A673 (cell line): ENCODE measurements around the gene SLC1A7. TPM values are rescaled to one million over a fixed set of nuclear protein-coding genes. Genes with fewer than 3 reads are reported as not detected.
A peak's percentile ranks its signal among the peaks of the same experiment; 100 is the strongest.

ENCODE experiments used
- BruUV-seq: library from RNA; stranded (reverse); fragments of 400-500 nt; replicated peaks from 2 replicates; lab custom pipeline; 2021; lab: Mats Ljungman, UMichigan
- CTCF ChIA-PET: fragments of 300-600 bp; sonication (Branson Sonifier 250); formaldehyde crosslinking; loops from one replicate; lab custom pipeline; 2022; ENCODE audit warnings: antibody characterized with exemption; lab: Charles Lee
- POLR2A ChIA-PET: fragments of 300-600 bp; sonication (Branson Sonifier 250); formaldehyde crosslinking; loops from one replicate; lab custom pipeline; 2022; ENCODE audit warnings: antibody characterized with exemption; ENCODE audit not compliant: low non-redundant PET; lab: Charles Lee
- DNase-seq: peaks from one replicate; pipeline ENCODE4 v3.0.0-alpha.2; 2015; ENCODE audit warnings: low spot score
- H3K27ac ChIP-seq: fragments of 200-600 bp; sonication (generic); 2 replicates; pipeline ENCODE4 v1.5.1; 2016; ENCODE audit warnings: mixed run types, low read depth, mild to moderate bottlenecking, mixed read lengths, antibody characterized with exemption, low read length; ENCODE audit not compliant: poor library complexity, severe bottlenecking
- H3K27me3 ChIP-seq: fragments of 200-600 bp; sonication (generic); replicated peaks from 2 replicates; pipeline ENCODE4 v1.6.1; 2017; ENCODE audit warnings: mixed run types, low read depth, mild to moderate bottlenecking, mixed read lengths, antibody characterized with exemption, low read length; ENCODE audit not compliant: insufficient read depth, poor library complexity
- H3K36me3 ChIP-seq: fragments of 200-600 bp; sonication (generic); 2 replicates; pipeline ENCODE4 v1.6.1; 2016; ENCODE audit warnings: mixed run types, mild to moderate bottlenecking, mixed read lengths, antibody characterized with exemption, low read length; ENCODE audit not compliant: insufficient read depth, poor library complexity, severe bottlenecking
- H3K4me1 ChIP-seq: fragments of 200-600 bp; sonication (generic); 2 replicates; pipeline ENCODE4 v1.6.1; 2017; ENCODE audit warnings: mixed run types, mild to moderate bottlenecking, mixed read lengths, antibody characterized with exemption, low read length; ENCODE audit not compliant: insufficient read depth, poor library complexity, severe bottlenecking
- H3K4me3 ChIP-seq: fragments of 200-600 bp; sonication (generic); 2 replicates; pipeline ENCODE4 v1.5.1; 2016; ENCODE audit warnings: low read depth, mixed run types, mild to moderate bottlenecking, mixed read lengths, low read length; ENCODE audit not compliant: poor library complexity, severe bottlenecking
- H3K9me3 ChIP-seq: fragments of 200-600 bp; sonication (generic); 2 replicates; pipeline ENCODE4 v1.6.1; 2016; ENCODE audit warnings: mixed run types, low read depth, mild to moderate bottlenecking, mixed read lengths, antibody characterized with exemption, low read length; ENCODE audit not compliant: poor library complexity, severe bottlenecking
- EZH2 ChIP-seq: fragments of 200-600 bp; sonication (generic); IDR thresholded peaks from 2 replicates; pipeline ENCODE4 v1.6.1; 2017; ENCODE audit warnings: borderline replicate concordance, low read depth, mild to moderate bottlenecking, mixed read lengths, antibody characterized with exemption, low read length; ENCODE audit not compliant: poor library complexity, severe bottlenecking
- intact Hi-C: fragments of 100-400 bp; cut with micrococcal nuclease; formaldehyde crosslinking; loops from one replicate; pipeline ENCODE4 v1.10.0; 2022; ENCODE audit not compliant: unreplicated experiment
- total RNA-seq: library from RNA; stranded (reverse); gene quantifications from 2 replicates; pipeline ENCODE4 v1.2.3, GENCODE V29; 2021
- TF ChIP-seq, protein P1 (sequence below): fragments of 300-800, 200-600 bp; sonication (generic); conservative IDR thresholded peaks from 2 replicates; pipeline ENCODE4 v1.5.1; 2017; ENCODE audit warnings: low read depth, mild to moderate bottlenecking, antibody characterized with exemption, low read length, moderate library complexity, mixed read lengths

The SLC1A7 gene
- total RNA-seq, 1 experiment from 2014 or later: not detected

DNA sequence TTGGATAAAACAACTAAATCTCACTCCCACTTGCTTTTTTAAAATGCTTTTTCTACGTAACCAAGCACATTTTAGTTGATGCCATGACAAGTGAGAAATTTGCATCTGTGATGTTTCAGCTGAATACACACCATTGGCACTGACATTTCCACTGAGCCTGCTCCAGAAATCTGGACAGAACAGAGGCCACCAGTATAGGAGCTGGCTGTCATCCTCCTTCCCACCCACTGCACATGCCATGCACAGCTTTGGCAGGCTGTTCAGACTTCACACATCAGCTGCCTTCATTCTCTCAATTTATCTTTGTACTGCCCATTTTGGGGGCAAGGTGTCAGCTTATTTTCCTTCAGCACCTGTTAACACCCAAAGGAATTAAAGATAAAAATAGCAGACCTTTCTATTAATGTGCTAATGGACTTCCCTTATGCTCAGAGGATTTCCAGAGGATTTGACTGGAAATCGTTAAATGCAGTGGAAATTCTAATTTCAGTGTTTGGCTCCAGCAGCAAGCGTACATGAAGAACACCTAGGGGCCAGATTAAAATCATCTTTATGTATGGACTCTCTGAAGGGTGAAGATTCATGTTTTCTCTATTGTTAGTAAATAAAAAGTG lies 93.4 kb downstream of the SLC1A7 start:
- Histone ChIP-seq H3K27ac (no peak overlapping the region), H3K9me3 (no peaks in the 10 kb centered on the region), H3K27me3 (no peaks in the 10 kb centered on the region), H3K4me3 (no peak overlapping the region), H3K4me1 (peaks cover 54% of the 10 kb centered on the region), H3K36me3 (no peaks in the 10 kb centered on the region)
- ChIA-PET CTCF (no interaction called here), POLR2A (no interaction called here)
- intact Hi-C loops: no loop called here
- no TSS peak for BruUV-seq
- no peak for DNase-seq
- TF ChIP-seq, protein P1, sequence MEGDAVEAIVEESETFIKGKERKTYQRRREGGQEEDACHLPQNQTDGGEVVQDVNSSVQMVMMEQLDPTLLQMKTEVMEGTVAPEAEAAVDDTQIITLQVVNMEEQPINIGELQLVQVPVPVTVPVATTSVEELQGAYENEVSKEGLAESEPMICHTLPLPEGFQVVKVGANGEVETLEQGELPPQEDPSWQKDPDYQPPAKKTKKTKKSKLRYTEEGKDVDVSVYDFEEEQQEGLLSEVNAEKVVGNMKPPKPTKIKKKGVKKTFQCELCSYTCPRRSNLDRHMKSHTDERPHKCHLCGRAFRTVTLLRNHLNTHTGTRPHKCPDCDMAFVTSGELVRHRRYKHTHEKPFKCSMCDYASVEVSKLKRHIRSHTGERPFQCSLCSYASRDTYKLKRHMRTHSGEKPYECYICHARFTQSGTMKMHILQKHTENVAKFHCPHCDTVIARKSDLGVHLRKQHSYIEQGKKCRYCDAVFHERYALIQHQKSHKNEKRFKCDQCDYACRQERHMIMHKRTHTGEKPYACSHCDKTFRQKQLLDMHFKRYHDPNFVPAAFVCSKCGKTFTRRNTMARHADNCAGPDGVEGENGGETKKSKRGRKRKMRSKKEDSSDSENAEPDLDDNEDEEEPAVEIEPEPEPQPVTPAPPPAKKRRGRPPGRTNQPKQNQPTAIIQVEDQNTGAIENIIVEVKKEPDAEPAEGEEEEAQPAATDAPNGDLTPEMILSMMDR: no peak
- TF ChIP-seq EZH2: no peak

DNA sequence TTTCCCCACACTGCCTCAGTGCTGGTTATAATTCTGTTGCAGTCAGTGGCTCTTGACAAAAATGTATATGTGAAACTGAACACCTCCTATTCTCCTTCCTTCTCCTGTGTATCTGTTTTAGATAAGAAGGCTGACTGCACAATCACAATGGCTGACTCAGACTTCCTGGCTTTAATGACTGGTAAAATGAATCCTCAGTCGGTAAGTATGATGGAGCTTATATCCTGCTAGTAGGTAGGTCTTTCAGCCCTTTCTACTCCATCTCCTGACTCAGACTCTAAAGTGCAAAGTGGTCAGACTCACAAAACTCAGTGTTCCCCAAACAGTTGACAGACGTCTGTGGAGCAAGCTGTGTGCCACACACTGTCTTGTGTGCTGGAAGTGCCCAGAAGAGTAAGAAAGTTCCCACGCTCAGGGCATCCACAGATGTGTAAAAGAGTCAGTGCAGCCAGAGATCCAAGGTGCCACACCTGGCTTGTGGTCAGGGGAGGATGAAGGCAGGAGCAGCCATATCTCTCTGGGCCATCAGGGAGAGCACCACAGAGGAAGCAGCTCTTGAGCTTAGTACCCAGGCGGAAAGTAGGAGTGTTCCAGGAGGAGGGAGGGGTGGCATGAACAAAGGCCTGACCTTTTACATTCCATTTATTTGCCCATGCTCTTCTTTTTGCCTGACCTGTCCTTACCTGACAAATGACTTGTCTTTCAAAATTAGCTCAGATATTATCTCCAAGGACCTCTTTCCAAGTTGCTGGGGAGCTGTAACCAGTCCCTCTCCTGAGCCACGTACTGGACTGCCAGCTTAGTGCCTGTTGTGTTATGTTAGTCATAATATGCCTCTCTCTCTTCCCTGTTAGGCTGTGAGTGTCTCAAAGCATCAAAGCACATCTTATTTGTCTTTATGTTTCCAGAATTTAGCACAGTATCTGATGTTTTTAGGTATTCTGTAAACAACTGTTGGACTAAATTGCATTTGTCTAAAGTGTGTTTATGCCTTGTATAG lies 94.4 kb downstream of the SLC1A7 start:
- peak; percentile 82 for DNase-seq
- TF ChIP-seq, protein P1: no peak
- no peak for TF ChIP-seq EZH2
- BruUV-seq: no TSS peak
- Histone ChIP-seq H3K4me1 (peaks cover 54% of the 10 kb centered on the region), H3K4me3 (no peak overlapping the region), H3K9me3 (no peaks in the 10 kb centered on the region), H3K27ac (peak overlapping the region; percentile 29), H3K36me3 (no peaks in the 10 kb centered on the region), H3K27me3 (no peaks in the 10 kb centered on the region)
- intact Hi-C loops: no loop called here
- CTCF ChIA-PET: no interaction called here
- POLR2A ChIA-PET: no interaction called here

DNA sequence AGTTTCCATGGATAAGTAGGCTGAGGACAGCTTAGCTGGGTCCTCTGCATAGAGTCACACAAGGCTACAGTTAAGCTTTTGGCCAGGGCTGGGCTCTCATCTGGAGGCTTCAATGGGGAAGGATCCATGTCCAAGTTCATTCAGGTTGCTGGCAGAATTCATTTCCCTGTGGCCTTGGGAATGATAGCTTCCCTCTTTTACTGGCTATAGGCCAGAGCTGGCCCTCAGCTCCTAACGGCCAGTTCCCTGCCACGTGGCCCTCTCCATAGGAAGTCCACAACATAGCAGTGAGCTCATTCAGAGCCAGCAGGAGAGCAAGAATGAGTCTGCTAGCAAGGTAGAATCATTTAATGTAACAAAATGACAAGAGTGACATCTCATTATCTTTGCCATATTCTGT lies 95.5 kb downstream of the SLC1A7 start:
- Histone ChIP-seq H3K27ac (no peak overlapping the region), H3K4me3 (no peak overlapping the region), H3K36me3 (no peaks in the 10 kb centered on the region), H3K27me3 (no peaks in the 10 kb centered on the region), H3K4me1 (peaks cover 54% of the 10 kb centered on the region), H3K9me3 (no peaks in the 10 kb centered on the region)
- TF ChIP-seq, protein P1: no peak
- no peak for TF ChIP-seq EZH2
- intact Hi-C loops: no loop called here
- no peak for DNase-seq
- POLR2A ChIA-PET: no interaction called here
- no TSS peak for BruUV-seq
- CTCF ChIA-PET: no interaction called here
